Prostate gland (tissue), 2 donors: Measurements from ENCODE around the gene ZNF627. TPM values are rescaled to one million over a fixed set of nuclear protein-coding genes. Genes with fewer than 3 reads are reported as not detected.
A peak's percentile ranks its signal among the peaks of the same experiment; 100 is the strongest.
"Not testable (repeated sequence)": the region's sequence is repeated elsewhere in the genome, so short reads cannot be mapped to it uniquely, and the experiment has no call there.

Experiments
- DNase-seq: peaks from one replicate; pipeline ENCODE4 v3.0.0-alpha.2; 2019; ENCODE audit warnings: low spot score
- H3K27ac ChIP-seq, 2 donors: fragments of 200-600 bp; sonication (generic); 2 replicates each; pipeline ENCODE4 v1.5.1; 2017 to 2019
- H3K27me3 ChIP-seq: fragments of 200-600 bp; sonication (generic); replicated peaks from 2 replicates; pipeline ENCODE4 v1.5.1; 2019; ENCODE audit not compliant: insufficient read depth
- H3K36me3 ChIP-seq, 2 donors: fragments of 200-600 bp; sonication (generic); 1 replicate in 1 of 2; 2 replicates in 1 of 2; pipeline versions ENCODE4 v1.5.1 to v1.8.1; 2017 to 2019
- H3K4me1 ChIP-seq: fragments of 200-600 bp; sonication (generic); replicated peaks from 2 replicates; pipeline ENCODE4 v1.5.1; 2019
- H3K4me3 ChIP-seq, 2 donors: fragments of 200-600 bp; sonication (generic); 2 replicates each; pipeline ENCODE4 v1.5.1; 2017 to 2019
- H3K9me3 ChIP-seq: fragments of 200-600 bp; sonication (generic); 2 replicates; pipeline ENCODE4 v1.5.1; 2017
- CTCF ChIP-seq, 4 experiments: fragments of 200-600 bp in 2 of 4; fragments of 450-650 bp in 2 of 4; sonication (generic) in 2 of 4; IDR thresholded peaks; 1 replicate in 3 of 4; 2 replicates in 1 of 4; pipeline ENCODE4 v1.5.1; 2016 to 2019; ENCODE audit warnings: antibody characterized with exemption in 4 of 4, mild to moderate bottlenecking in 2 of 4, moderate library complexity in 2 of 4
- POLR2A ChIP-seq: fragments of 450-650 bp; IDR thresholded peaks from one replicate; pipeline ENCODE4 v1.6.1; 2016; ENCODE audit warnings: antibody characterized with exemption, mild to moderate bottlenecking
- POLR2AphosphoS5 ChIP-seq: sonication (generic); formaldehyde crosslinking; IDR thresholded peaks from one replicate; pipeline ENCODE4 v1.6.1; 2017; ENCODE audit warnings: antibody characterized with exemption
- WGBS: methylation state at CpG from one replicate; pipeline ENCODE4 v1.1.5; 2018; 5-methylcytosine and 5-hydroxymethylcytosine counted together
- intact Hi-C: fragments of 100-400 bp; cut with DNase I; formaldehyde crosslinking; loops from one replicate; pipeline ENCODE4 v1.14.2; 2022
- total RNA-seq, 2 donors: library from RNA; depleted of rRNA; stranded (reverse); fragments of >200 nt; gene quantifications; one replicate each; pipeline ENCODE4 v1.1.0, GENCODE V29; 2016

ZNF627 gene
- total RNA-seq, 2 donors from 2014 or later, result 17.8 to 20.5 TPM

- Histone ChIP-seq H3K4me1 (peaks cover 2% of the 10 kb centered on the region), H3K27me3 (no peaks in the 10 kb centered on the region), H3K27ac (peak overlapping the region in 1 of 2 donors; percentile 97), H3K4me3 (no peak overlapping the region), H3K9me3 (no peaks in the 10 kb centered on the region), H3K36me3 (no peaks in the 10 kb centered on the region)
- intact Hi-C loops, result no loop called here
- 83% methylated on average over 10 of the region's 10 CpGs for WGBS
- TF ChIP-seq POLR2A (no peak), CTCF (IDR thresholded peaks at IDR 0.05) (no peak), POLR2AphosphoS5 (no peak)
- DNase-seq, result no peak
Measured at GRCh38 chr19:11596156-11596555, 1.1 kb upstream of the ZNF627 start.

- intact Hi-C loops, result no loop called here
- Histone ChIP-seq H3K36me3 (no peaks in the 10 kb centered on the region), H3K27me3 (no peaks in the 10 kb centered on the region), H3K4me1 (peaks cover 2% of the 10 kb centered on the region), H3K9me3 (no peaks in the 10 kb centered on the region), H3K4me3 (peak overlapping the region; percentile 88 to 99), H3K27ac (peak overlapping the region; percentile 96 to 97)
- WGBS, result 56% methylated on average over 10 of the region's 10 CpGs
- no peak for DNase-seq
- TF ChIP-seq POLR2AphosphoS5, result no peak
- no peak for TF ChIP-seq POLR2A
- no peak for TF ChIP-seq CTCF (IDR thresholded peaks at IDR 0.05)
Measured at GRCh38 chr19:11598103-11598483, 810 bp downstream of the ZNF627 start.

- Histone ChIP-seq H3K4me3 (no peak overlapping the region), H3K9me3 (no peaks in the 10 kb centered on the region), H3K27me3 (no peaks in the 10 kb centered on the region), H3K4me1 (peaks cover 2% of the 10 kb centered on the region), H3K27ac (no peak overlapping the region), H3K36me3 (no peaks in the 10 kb centered on the region)
- intact Hi-C loops, result no loop called here
- no peak for DNase-seq
- WGBS, result 96% methylated on average over 2 of the region's 2 CpGs
- TF ChIP-seq POLR2AphosphoS5 (no peak), POLR2A (no peak), CTCF (IDR thresholded peaks at IDR 0.05) (no peak)
Measured at GRCh38 chr19:11598746-11599145, 1.5 kb downstream of the ZNF627 start.

GRCh38 chr19:11599704-11600103 lies 2.4 kb downstream of the ZNF627 start:
- H3K27ac ChIP-seq, H3K27me3 ChIP-seq, H3K4me3 ChIP-seq, H3K36me3 ChIP-seq, H3K4me1 ChIP-seq, intact Hi-C loops, DNase-seq, H3K9me3 ChIP-seq: not testable (repeated sequence)
- WGBS, result 94% methylated on average over 8 of the region's 8 CpGs

- intact Hi-C loops, result no loop called here
- TF ChIP-seq POLR2A, result no peak
- no peak for TF ChIP-seq POLR2AphosphoS5
- no peak for TF ChIP-seq CTCF (IDR thresholded peaks at IDR 0.05)
- H3K9me3 ChIP-seq, result no peaks in the 10 kb centered on the region
- H3K27ac ChIP-seq, result no peak overlapping the region
- H3K4me1 ChIP-seq, result no peaks in the 10 kb centered on the region
- H3K4me3 ChIP-seq, result no peak overlapping the region
- DNase-seq, result no peak
- H3K36me3 ChIP-seq, result no peaks in the 10 kb centered on the region
- no peaks in the 10 kb centered on the region for H3K27me3 ChIP-seq
- WGBS, result 91% methylated on average over 8 of the region's 8 CpGs
Measured at GRCh38 chr19:11606484-11606883, 9.2 kb downstream of the ZNF627 start.
